ENCODE data around the gene LHFPL2.

Gene LHFPL2

GRCh38 chr5:78637468-78637867 is 11.1 kb downstream of the LHFPL2 start:
- TF ChIP-seq CTCF (IDR thresholded peaks at IDR 0.05; ENCODE audit: low read depth, low read length) = no peak
- DNase-seq (ENCODE audit: extremely low read depth, low read depth) = no peak

- no peak for DNase-seq (ENCODE audit: extremely low read depth, low read depth)
- TF ChIP-seq CTCF (IDR thresholded peaks at IDR 0.05; ENCODE audit: low read depth, low read length) = no peak
These were observed 11.9 kb downstream of the LHFPL2 start for GRCh38 chr5:78636682-78637081.

DNA sequence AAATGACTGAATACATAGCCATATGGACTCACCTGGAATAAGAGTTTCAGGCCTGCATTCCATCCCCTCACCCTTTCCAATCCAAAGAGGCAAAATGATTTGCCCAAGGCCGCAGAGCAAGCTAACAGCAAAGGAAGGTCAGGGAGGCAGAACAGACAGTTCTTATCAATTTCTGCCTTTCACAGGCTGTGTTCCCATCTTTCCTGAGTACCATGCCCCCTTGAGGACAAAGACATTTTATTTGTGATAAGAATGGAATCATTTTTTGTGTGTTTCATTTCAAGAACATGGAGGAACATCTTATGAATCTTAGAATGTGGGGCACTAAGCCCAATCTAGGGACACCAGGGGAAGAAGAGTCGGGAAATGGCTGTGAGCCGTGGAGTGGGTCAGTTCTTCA is 13.9 kb downstream of the LHFPL2 start:
- no peak for DNase-seq (ENCODE audit: extremely low read depth, low read depth)
- peak; percentile 10 for TF ChIP-seq CTCF (IDR thresholded peaks at IDR 0.05; ENCODE audit: low read depth, low read length)

- no peak for TF ChIP-seq CTCF (IDR thresholded peaks at IDR 0.05; ENCODE audit: low read depth, low read length)
- no peak for DNase-seq (ENCODE audit: extremely low read depth, low read depth)
These were observed 14.3 kb downstream of the LHFPL2 start for GRCh38 chr5:78634229-78634628.

DNA sequence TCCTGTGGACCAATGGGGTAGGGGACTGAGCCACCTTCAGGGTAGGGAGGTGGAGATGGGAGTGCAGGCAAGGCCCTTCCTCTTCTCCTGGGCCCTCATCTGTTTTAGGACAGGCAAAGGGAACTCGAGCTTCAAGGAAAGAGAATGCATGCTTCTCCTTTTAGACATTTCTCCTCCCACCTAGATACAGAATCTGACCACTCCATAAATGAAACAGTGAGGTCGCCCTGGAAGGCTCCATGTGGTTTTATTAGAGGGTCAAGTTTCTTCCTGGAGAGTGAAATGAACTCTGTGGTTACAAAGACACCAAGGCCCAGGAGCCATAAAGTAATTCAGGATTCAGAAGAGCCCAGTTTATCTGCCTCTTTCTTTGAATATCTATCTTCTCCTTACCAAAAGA is 14.9 kb downstream of the LHFPL2 start:
- peak; percentile 56 for DNase-seq (ENCODE audit: extremely low read depth, low read depth)

DNA sequence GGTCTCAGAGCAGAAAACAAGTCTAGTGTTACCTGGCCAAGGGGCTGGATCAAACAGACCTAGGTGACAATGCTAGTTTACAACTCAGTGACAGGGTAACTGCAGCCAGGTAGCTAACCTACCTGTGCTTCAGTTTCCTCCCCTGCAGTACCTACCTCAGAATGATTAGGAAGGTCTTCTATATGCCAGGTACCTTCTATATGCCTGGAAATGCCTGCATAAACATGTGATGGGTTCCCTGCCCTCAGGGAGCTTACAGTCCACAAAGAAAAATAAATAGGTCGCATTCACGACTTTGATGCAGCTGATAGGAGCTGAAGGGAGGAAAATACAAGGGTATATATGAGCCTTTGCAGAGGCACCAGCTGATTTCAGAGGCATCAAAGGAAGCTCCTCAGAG is 16.1 kb downstream of the LHFPL2 start:
- no peak for DNase-seq (ENCODE audit: extremely low read depth, low read depth)
- TF ChIP-seq CTCF (IDR thresholded peaks at IDR 0.05; ENCODE audit: low read depth, low read length) = no peak

More for the DNA sequence above, 14.9 kb downstream of the LHFPL2 start:
- no peak for TF ChIP-seq CTCF (IDR thresholded peaks at IDR 0.05; ENCODE audit: low read depth, low read length)

DNA sequence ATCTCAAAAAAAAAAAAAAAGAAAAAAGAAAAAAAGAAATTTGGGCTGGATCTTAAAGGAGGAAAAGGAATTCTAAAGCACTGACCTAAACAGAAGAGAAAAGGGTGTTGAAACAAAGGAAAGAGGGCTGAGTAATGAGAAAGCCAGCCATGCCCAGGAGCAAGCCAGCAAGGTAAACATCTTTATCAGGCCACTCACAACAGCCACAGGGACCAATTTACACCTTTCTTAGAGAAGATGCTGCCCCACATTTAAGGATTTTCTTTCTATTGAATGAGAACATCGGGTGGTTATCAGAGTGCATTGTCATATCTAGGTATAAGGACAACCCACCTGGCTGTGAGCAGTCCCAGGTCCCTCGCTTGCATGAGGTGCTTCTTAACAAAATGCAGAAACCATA is 16.6 kb downstream of the LHFPL2 start:
- TF ChIP-seq CTCF (IDR thresholded peaks at IDR 0.05; ENCODE audit: low read depth, low read length) = no peak
- DNase-seq (ENCODE audit: extremely low read depth, low read depth) = no peak
